ENCODE data around the gene TXLNG.

TXLNG gene

GRCh38 chrX:16892504-16893362 is 106.5 kb downstream of the TXLNG start:
- TF ChIP-seq ZNF274 (IDR thresholded peaks at IDR 0.05; ENCODE audit: low read depth, low read length): no peak
- H3K4me3 ChIP-seq (ENCODE audit: low read length): no peak overlapping the region
